ENCODE measurements around the gene GSX1.
"Not testable (repeated sequence)": the region's sequence is repeated elsewhere in the genome, so short reads cannot be mapped to it uniquely, and the experiment has no call there.

GSX1 gene

GRCh38 chr13:27792393-27793218, at the start of gene GSX1:
TSS of gene GSX1 (plus strand) at chr13:27792483. CDS start at chr13:27792691, 208 bp downstream.
- DNase-seq (ENCODE audit: low read depth, low spot score), result no peak

GRCh38 chr13:27744801-27745200, 47.5 kb upstream of the GSX1 start:
- no peak for DNase-seq (ENCODE audit: low read depth, low spot score)

GRCh38 chr13:27745301-27745700, 47.0 kb upstream of the GSX1 start:
- no peak for DNase-seq (ENCODE audit: low read depth, low spot score)

DNA sequence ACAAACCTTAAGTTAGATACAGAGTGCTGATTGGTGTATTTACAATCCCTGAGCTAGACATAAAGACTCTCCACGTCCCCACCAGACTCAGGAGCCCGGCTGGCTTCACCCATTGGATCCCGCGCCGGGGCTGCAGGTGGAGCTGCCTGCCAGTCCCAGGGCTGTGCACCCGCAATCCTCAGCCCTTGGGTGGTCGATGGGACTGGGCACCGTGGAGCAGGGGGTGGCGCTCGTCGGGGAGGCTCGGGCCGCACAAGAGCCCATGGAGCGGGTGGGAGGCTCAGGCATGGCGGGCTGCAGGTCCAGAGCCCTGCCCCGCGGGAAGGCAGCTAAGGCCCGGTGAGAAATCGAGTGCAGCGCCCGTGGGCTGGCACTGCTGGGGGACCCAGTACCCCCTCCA, 44.1 kb upstream of the GSX1 start:
- DNase-seq (ENCODE audit: low read depth, low spot score), result not testable (repeated sequence)

DNA sequence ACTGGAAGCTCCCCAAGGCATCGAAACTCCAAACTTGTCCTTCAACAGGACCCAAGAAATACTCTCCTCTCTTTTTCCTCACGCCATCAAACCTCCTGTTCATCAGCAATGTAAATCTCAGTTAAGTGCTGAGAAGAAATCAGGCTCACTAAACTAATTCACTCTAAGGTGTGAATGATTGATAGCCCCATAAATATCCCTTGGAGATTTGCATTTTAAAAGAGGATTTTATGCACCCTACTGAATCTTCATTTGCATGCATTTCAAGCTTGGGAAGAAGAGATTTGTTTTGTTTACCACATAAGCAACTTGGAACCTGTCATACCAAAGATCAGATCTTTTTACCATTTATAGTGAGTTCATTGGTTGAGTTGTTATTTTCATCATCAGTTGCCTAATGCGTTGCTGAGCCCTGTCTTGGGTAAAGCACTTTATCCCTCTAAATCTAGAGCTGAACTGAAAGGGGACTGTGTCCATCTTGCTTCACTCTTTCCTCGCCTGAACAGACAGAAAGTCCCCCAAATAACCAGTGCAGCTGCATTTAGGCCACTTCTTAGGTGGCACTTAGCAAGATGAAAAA, 40.2 kb upstream of the GSX1 start:
- no peak for DNase-seq (ENCODE audit: low read depth, low spot score)

GRCh38 chr13:27765650-27766049, 26.6 kb upstream of the GSX1 start:
- no peak for DNase-seq (ENCODE audit: low read depth, low spot score)

GRCh38 chr13:27770809-27771208, 21.5 kb upstream of the GSX1 start:
- DNase-seq (ENCODE audit: low read depth, low spot score), result no peak

DNA sequence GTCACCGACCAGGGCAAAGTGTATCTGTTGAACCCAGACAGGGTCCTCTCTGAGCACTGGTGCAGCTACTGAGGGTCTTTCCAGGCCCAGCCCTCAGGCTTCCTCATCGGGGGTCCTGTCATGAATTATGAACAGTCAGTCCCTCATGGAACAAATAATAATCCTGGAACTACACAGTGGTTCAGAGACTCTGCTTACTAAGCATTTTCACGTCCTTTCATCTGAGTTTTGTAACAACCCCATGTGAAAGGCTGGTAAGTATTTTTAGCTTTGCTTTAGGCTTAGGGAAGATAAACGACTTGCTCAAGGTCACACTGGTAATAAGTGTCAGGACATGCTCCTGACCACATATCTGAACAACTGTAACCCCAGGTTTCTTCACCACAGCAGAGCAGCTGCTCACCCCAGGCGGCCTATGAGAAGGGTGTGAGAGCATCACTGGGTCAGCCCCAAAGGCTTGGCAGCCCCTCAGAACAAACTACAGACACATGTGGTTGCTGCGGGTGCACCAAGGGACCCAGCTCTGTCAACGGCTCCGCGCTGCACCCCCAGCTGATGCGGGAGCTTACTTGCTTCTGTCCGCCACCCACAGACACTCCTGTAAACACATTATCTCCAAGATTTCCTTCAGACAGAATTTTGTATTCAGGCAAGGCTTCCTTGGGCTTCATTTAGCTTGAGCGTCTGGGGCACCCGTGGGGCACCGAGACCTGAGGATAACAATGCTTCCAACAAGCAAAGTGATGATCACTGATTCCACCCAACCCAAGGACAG, 19.4 kb upstream of the GSX1 start:
- DNase-seq (ENCODE audit: low read depth, low spot score), result no peak

DNA sequence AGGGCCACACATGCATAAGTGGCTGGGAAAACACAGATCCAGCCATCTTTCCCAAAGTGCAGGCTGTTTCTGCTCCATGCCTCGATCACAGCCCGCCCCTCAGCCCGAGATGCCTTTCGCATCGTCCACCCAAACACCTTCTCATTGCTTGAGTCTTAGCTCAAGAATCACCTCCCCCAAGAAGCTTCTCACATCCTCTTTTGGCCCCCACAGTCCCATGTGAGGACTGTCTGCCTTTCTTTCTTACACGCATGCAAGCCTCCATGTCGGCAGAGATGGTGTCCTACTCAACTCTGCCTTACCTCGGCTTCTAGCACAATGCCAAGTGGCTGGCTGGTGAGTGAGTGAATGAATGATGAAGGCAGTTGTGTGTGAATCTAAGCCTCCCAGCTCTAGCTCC, 18.1 kb upstream of the GSX1 start:
- DNase-seq (ENCODE audit: low read depth, low spot score), result no peak

GRCh38 chr13:27774651-27775050, 17.6 kb upstream of the GSX1 start:
- no peak for DNase-seq (ENCODE audit: low read depth, low spot score)

- no peak for DNase-seq (ENCODE audit: low read depth, low spot score)
Measured at GRCh38 chr13:27775943-27776342, 16.3 kb upstream of the GSX1 start.

- DNase-seq (ENCODE audit: low read depth, low spot score), result no peak
Measured at GRCh38 chr13:27782151-27782550, 10.1 kb upstream of the GSX1 start.

DNA sequence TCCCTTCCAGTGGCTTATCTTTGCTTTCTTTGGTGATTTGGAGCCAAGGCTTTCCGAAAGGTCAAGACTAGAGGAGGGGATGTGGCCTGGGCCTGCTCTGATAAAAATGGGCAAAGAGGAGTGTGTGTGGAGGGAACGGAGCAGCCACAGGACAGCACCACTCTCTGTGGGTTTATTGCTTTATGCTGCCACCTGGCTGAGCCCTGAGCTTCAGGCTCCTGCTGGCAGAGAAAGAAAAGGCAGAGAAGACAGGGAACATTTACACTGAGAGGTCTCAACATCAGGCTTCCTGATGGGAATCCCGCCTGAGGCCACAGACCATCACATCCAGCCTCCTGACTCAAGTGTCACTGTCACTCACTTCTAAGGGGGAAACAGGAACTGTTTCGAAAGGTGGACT, 9.2 kb upstream of the GSX1 start:
- DNase-seq (ENCODE audit: low read depth, low spot score), result no peak

GRCh38 chr13:27788271-27788670, 4.0 kb upstream of the GSX1 start:
- no peak for DNase-seq (ENCODE audit: low read depth, low spot score)

- no peak for DNase-seq (ENCODE audit: low read depth, low spot score)
Measured at GRCh38 chr13:27789153-27789494, 3.2 kb upstream of the GSX1 start.

GRCh38 chr13:27789495-27790303, 2.6 kb upstream of the GSX1 start:
- DNase-seq (ENCODE audit: low read depth, low spot score), result no peak

DNA sequence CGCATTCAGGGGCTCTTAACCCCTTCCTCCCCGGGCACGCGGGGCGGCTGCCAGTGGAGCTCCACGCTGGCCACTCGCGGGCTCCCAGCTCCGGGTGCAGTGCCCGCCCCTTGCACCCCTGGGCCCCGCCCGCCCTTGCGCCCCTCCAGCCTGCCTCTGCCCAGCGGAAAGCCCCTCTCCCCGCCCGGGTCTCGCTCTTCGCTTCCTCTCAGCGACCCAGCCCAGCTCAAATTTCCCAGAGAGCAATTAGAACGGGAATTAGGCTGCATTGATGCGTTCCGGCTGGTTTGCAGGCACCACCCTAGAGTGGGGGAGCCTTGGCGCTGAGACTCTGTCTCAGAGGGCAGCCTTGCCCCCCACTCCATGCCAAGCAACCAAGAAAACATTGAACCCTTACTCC, 1.8 kb upstream of the GSX1 start:
- no peak for DNase-seq (ENCODE audit: low read depth, low spot score)

- no peak for DNase-seq (ENCODE audit: low read depth, low spot score)
Measured at GRCh38 chr13:27791146-27791900, 960 bp upstream of the GSX1 start.

- DNase-seq (ENCODE audit: low read depth, low spot score), result no peak
Measured at GRCh38 chr13:27791901-27792392, 336 bp upstream of the GSX1 start.

- no peak for DNase-seq (ENCODE audit: low read depth, low spot score)
Measured at GRCh38 chr13:27793507-27794367, 1.5 kb downstream of the GSX1 start.

All from activated CD4-positive, CD25-positive, alpha-beta regulatory T cell treated with anti-CD3 and anti-CD28 coated beads, Interleukin-2, amount 50 U/mL, for 16 hours (primary cell).